Measurements from ENCODE around the gene BZW1. TPM values are rescaled to one million over a fixed set of nuclear protein-coding genes. Genes with fewer than 3 reads are reported as not detected.
A peak's percentile ranks its signal among the peaks of the same experiment; 100 is the strongest.

The BZW1 gene
- polyA plus RNA-seq, 1 experiment = 233 TPM

- POLR2A ChIA-PET = no interaction called here
- Histone ChIP-seq H3K27me3 (ENCODE audit: control insufficient read depth, insufficient read depth, low read length) (no peaks in the 10 kb centered on the region), H3K4me3 (ENCODE audit: low read depth, low read length) (no peak overlapping the region), H3K36me3 (ENCODE audit: control insufficient read depth, insufficient read depth, low read length) (no peaks in the 10 kb centered on the region)
- CTCF ChIA-PET = interaction anchor here (0.8 kb wide), 1 partner anchor 9 kb away, joined by 3 read pairs; no protein-coding TSS in a partner anchor
- TF ChIP-seq CTCF (IDR thresholded peaks at IDR 0.05; ENCODE audit: insufficient read depth, low read depth, low read length) = no peak
- DNase-seq (ENCODE audit: low read depth) = peak; percentile 46
Observed at GRCh38 chr2:200788121-200788718, 23.5 kb upstream of the BZW1 start.

DNA sequence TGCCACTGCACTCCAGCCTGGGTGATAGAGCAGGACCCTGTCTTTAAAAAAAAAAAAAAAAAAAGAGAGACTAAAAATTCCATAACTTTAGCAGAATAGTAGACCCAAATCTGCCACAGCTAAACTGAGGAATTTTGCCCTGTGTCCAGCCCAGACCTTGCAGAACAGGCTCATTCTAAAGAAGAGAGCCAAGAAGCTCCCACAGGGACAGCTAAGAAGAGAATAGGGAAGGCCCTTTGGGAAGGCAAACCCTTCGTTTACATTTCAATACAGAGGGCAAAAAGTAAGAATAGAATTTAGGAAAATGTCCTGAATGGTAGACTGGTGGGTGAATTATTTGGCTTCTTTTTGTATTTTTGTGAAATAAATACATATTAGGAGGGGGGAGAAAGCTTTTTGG is 21.5 kb upstream of the BZW1 start:
- H3K27me3 ChIP-seq (ENCODE audit: control insufficient read depth, insufficient read depth, low read length) = no peaks in the 10 kb centered on the region
- no peak for DNase-seq (ENCODE audit: low read depth)
- no peaks in the 10 kb centered on the region for H3K36me3 ChIP-seq (ENCODE audit: control insufficient read depth, insufficient read depth, low read length)
- POLR2A ChIA-PET = no interaction called here
- CTCF ChIA-PET = no interaction called here
- TF ChIP-seq CTCF (IDR thresholded peaks at IDR 0.05; ENCODE audit: insufficient read depth, low read depth, low read length) = no peak
- H3K4me3 ChIP-seq (ENCODE audit: low read depth, low read length) = no peak overlapping the region

- Histone ChIP-seq H3K27me3 (ENCODE audit: control insufficient read depth, insufficient read depth, low read length) (no peaks in the 10 kb centered on the region), H3K4me3 (ENCODE audit: low read depth, low read length) (no peak overlapping the region), H3K36me3 (ENCODE audit: control insufficient read depth, insufficient read depth, low read length) (no peaks in the 10 kb centered on the region)
- CTCF ChIA-PET = no interaction called here
- DNase-seq (ENCODE audit: low read depth) = no peak
- POLR2A ChIA-PET = no interaction called here
- no peak for TF ChIP-seq CTCF (IDR thresholded peaks at IDR 0.05; ENCODE audit: insufficient read depth, low read depth, low read length)
Observed at GRCh38 chr2:200791905-200792304, 19.8 kb upstream of the BZW1 start.

DNA sequence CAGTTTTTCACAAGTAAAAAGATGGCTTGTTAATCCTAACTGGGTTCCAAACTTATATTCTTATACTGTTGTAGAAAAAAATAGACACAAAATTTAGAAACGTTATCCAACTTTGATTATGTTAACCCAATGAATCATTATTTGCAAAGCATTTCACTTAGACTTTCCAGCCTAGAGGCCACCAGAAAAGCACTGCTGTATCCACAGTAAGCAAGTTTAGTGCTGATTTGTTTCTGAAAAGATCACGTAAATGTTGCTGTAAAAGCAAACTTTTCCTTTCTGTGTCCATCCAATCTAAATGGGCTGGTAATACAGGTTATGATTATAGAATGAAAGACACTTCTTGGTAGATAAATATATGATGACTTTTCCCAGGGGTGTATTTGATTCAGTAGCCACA is 17.6 kb upstream of the BZW1 start:
- TF ChIP-seq CTCF (IDR thresholded peaks at IDR 0.05; ENCODE audit: insufficient read depth, low read depth, low read length) = no peak
- no peak overlapping the region for H3K4me3 ChIP-seq (ENCODE audit: low read depth, low read length)
- H3K27me3 ChIP-seq (ENCODE audit: control insufficient read depth, insufficient read depth, low read length) = no peaks in the 10 kb centered on the region
- CTCF ChIA-PET = interaction anchor here (1.4 kb wide), 1 partner anchor 83 kb away, joined by 4 read pairs; no protein-coding TSS in a partner anchor
- no peak for DNase-seq (ENCODE audit: low read depth)
- H3K36me3 ChIP-seq (ENCODE audit: control insufficient read depth, insufficient read depth, low read length) = no peaks in the 10 kb centered on the region
- POLR2A ChIA-PET = no interaction called here

DNA sequence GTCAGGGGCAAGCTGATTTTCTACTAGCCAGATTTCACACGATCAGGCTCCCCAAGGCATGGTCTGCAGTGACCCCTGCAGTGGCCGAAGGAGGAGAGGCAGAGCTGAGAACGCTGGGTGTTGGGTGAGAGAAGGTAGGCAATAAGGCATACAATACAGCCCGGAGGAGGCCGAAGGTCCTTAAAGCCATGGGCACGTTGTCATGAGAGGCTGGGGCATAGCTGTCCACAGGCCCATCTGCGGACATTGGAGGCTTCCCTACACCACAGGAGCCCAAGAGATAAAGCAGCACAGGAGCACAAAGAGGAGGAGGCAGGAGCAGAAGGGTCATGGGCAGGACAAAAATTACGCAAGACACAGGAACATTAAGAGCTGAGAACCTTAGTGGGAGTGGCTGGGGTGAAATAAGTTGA is 16.7 kb upstream of the BZW1 start:
- POLR2A ChIA-PET = no interaction called here
- no peaks in the 10 kb centered on the region for H3K27me3 ChIP-seq (ENCODE audit: control insufficient read depth, insufficient read depth, low read length)
- H3K36me3 ChIP-seq (ENCODE audit: control insufficient read depth, insufficient read depth, low read length) = no peaks in the 10 kb centered on the region
- no peak for DNase-seq (ENCODE audit: low read depth)
- CTCF ChIA-PET = interaction anchor here (0.8 to 1.4 kb wide), 3 partner anchors 9 to 84 kb away, joined by 3 to 4 read pairs (median 3); no protein-coding TSS in a partner anchor
- no peak overlapping the region for H3K4me3 ChIP-seq (ENCODE audit: low read depth, low read length)
- no peak for TF ChIP-seq CTCF (IDR thresholded peaks at IDR 0.05; ENCODE audit: insufficient read depth, low read depth, low read length)

All from BJ (cell line).